IPS-18c (cell line): ENCODE results near the gene CPT2.
"Not testable (repeated sequence)": the region's sequence is repeated elsewhere in the genome, so short reads cannot be mapped to it uniquely, and the experiment has no call there.

Source experiments
- H3K4me3 ChIP-seq: 2 replicates; pipeline ENCODE4 v1.7.0; 2013; ENCODE audit warnings: low read depth, mild to moderate bottlenecking, low read length, moderate library complexity; ENCODE audit not compliant: insufficient read depth
- H3K9me3 ChIP-seq: one replicate; pipeline ENCODE4 v1.6.1; 2013; ENCODE audit warnings: mild to moderate bottlenecking, low read length, moderate library complexity; ENCODE audit not compliant: control insufficient read depth, insufficient read depth

Gene CPT2

GRCh38 chr1:53174971-53175913, 21.4 kb upstream of the CPT2 start:
- no peaks in the 10 kb centered on the region for H3K9me3 ChIP-seq
- no peak overlapping the region for H3K4me3 ChIP-seq

DNA sequence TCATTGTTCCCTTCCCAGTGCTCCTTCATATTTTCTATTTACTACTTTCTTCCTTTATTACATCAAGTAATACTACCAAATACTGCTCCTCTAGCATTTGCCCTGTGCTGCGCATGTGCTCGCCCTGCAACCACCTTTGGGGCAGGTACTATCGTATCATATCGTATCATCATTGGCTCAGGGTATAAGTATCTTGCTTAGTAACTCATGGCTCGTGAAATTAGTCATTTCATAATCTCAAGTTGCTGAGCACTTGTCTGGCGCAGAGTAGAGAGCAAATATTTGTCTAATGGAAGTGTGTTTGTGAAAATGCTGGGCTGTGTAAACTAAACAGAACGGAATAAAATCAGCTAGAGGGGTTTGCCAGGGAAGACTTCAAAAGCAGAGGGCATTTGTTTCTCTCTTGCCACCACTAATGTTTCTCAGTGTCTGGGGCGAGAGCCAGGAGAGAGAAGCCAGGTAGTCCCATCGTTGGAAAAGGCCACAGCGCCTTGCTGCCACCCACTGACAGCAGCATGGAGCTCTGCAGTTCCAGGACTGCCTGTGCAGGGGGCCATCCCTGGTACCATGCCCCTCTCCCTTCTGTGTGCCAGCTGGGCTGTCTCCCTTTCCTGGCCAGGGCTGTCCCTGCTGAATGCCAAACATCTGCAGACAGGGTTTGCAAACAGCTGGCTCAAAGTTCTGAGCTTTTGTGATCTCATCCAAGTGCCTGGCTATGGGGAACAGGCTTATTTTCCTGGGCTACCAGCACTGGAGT, 20.0 kb upstream of the CPT2 start:
- Histone ChIP-seq H3K4me3 (no peak overlapping the region), H3K9me3 (no peaks in the 10 kb centered on the region)

DNA sequence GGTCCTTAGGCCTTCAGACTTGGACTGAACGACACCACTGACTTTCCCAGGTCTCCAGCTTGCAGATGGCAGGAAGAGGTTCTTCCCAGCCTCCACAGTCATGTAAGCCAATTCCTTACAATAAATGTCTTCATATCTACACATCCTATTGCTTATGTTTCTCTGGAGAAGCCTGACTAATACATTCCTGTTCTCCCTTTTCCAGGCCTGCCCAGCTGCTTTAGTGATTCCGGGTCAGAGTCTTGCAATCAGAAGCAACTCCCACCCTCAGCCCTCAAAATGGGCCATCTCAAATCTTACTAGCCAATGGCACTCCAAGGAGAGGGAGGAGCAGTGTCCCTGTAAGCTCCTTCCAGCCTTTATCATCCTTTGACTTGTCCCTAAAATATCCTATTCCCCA, 16.4 kb upstream of the CPT2 start:
- Histone ChIP-seq H3K9me3 (no peaks in the 10 kb centered on the region), H3K4me3 (no peak overlapping the region)

GRCh38 chr1:53180951-53181350, 15.7 kb upstream of the CPT2 start:
- Histone ChIP-seq H3K9me3 (no peaks in the 10 kb centered on the region), H3K4me3 (no peak overlapping the region)

DNA sequence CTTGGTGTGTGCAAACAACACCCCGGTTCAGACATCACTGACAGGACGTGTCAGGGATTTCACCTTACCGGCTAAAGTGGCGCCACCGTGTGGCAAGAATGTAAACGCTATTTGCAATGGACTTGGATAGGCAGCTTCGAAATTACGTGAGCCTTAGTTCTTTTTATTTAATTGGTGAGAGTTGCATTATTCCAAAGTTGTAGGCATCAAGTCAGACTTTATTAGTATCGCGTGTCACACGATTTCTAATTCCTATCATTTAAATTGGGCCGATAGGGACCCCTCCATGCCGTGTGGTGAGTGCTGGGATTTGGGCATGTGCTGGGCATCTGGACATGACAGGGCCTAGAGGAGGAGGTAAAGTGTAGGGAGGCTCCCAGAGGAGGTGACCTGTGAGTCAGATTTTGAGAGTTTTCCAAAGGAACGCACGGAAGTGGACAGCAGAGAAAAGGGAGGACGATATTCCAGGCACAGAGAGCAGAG, 14.5 kb upstream of the CPT2 start:
- H3K9me3 ChIP-seq: no peaks in the 10 kb centered on the region
- no peak overlapping the region for H3K4me3 ChIP-seq

DNA sequence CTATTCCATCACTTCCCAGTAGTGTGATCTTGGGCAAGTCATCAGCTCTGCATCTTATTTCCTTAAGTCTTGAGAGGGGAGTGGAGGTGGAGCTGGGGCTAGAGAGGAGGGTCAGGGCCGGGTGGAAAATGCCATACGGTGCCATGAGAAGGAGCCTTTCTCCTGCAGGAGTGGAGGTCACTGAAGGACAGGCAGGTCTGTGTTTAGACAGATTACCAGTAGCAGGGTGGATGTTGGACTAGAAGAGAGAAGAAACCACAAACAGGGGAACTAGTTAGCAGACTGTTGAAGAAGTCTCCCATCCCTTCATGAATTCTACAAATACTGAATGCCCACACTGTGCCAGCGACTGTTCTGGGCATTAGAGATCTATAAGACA, 13.9 kb upstream of the CPT2 start:
- Histone ChIP-seq H3K9me3 (no peaks in the 10 kb centered on the region), H3K4me3 (no peak overlapping the region)

DNA sequence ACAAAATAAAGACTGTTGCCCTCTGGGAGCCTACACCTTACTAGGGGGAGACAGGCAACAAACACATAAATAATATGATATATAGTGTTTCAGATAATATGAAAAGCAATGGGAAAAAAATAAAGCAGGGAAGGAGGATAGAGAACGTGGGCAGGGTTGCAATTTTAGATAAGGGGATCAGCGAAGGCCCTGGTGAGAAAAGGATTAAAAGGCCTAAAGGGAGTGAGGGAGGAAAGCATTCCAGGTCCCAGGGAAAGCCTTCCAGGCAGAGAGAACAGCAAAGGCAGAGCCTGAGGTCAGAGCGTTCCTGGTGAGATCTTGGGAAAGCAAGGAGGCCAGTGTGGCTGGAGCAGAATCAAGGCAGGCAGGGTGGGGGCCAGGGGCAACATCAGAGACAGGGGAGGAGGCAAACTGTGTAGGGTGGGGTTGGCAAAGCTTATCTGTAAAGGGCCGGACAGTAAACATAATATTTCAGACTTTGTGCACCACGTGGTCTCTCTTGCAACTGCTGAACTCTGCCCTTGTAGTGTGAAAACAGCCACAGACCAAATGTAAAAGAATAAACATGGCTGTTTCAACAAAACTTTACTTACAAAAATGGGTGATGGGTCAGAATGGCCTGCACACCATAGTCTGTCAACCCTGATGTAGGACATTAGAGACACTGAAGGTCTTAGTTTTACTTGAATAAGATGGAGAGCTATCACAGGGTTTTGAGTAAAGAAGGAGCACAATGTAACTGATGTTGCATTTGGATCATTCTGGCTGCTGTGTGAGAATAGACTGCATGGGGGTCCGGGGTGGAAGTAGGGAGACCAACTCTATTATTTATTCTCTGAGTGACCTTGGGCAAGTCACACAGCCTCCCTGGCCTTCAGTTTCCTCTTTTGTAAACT, 13.3 kb upstream of the CPT2 start:
- Histone ChIP-seq H3K4me3 (no peak overlapping the region), H3K9me3 (no peaks in the 10 kb centered on the region)

DNA sequence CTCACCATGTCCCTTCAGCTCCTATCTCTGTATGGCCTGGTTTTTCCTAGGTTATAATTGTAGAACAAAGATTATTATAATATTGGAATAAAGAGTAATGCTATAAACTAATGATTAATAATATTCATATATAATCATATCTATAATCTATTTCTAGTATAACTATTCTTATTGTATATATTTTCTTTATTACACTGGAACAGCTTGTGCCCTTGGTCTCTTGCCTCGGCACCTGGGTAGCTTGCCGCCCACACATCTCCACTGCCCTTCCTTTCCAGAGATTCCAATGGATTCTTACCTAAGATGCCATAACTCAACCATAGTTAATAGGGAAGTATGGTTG, 10.7 kb upstream of the CPT2 start:
- H3K4me3 ChIP-seq, H3K9me3 ChIP-seq: not testable (repeated sequence)

DNA sequence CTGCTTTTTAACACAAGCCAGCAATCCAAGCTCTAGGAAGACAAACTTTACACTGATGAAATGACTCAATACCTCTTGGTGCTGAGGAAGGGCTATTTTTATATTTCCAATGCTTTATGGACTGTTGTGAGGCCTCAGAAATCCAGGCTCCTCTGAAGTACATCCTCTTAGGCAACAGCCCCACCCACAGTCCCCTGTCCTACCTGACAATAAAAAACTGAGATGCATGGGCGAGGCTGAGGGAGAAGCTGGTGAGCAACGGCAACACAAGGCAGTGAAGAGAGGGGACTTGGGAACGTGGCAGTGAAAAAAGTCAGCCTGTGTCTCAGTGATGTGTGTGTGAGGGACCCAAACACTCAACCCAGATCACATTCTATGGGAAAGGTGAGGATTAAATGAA, 10.1 kb upstream of the CPT2 start:
- Histone ChIP-seq H3K9me3 (no peaks in the 10 kb centered on the region), H3K4me3 (no peak overlapping the region)

DNA sequence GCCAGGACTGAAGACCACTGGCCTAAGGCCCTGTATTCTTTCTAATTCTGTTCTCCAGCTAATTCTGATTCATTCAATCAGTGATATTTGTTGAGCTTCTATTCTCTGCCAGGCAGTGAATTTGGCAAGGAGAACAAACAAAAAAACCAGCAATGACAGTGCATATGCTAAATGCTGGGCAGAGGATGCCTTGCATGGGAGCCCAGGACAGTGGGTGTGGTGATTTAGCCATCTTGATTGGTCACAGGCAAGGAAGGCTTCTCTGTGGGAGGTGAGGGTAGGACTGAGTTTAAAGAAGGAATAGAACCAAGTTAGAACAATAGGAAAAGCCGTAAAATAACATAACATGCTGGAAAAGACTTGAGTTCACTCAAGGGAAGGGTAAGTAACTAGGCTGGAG, 9.2 kb upstream of the CPT2 start:
- Histone ChIP-seq H3K9me3 (no peaks in the 10 kb centered on the region), H3K4me3 (no peak overlapping the region)

DNA sequence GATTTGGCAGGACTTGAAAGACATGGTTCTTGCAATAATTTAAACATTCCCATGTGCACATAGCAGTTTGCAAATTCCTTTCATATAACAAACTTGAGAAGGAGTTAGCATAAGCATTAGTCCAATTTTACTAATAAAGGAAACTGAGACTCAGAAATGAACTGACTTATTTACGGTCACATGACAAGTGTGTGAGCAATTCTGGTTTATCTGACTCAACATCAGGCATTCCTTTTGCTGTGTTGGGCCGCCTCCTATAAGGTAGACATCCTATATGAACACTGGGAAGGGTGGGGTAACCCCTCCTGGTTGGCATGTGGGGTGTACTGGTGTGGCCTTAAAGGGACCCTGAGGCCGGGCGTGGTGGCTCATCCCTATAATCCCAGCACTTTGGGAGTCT, 8.5 kb upstream of the CPT2 start:
- H3K4me3 ChIP-seq: no peak overlapping the region
- H3K9me3 ChIP-seq: no peaks in the 10 kb centered on the region

DNA sequence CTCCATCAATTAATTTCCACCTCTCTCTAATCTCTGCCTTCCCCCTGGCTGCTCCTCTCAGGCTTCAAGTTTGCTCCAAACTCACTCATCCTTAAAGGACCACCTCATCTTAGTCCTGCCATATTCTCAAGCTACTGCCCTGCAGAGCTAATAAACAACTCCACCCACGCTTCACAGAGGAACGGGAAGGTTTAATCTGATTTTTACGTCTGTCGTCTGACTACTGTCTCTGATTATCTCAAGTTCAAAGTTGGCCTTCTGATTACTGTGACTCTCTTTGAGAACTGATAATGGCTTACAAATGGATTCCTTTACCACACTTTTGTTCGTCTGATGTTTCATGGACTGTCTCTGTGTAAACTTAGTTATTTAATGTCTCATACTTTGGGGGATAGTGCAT, 7.6 kb upstream of the CPT2 start:
- no peak overlapping the region for H3K4me3 ChIP-seq
- H3K9me3 ChIP-seq: no peaks in the 10 kb centered on the region

DNA sequence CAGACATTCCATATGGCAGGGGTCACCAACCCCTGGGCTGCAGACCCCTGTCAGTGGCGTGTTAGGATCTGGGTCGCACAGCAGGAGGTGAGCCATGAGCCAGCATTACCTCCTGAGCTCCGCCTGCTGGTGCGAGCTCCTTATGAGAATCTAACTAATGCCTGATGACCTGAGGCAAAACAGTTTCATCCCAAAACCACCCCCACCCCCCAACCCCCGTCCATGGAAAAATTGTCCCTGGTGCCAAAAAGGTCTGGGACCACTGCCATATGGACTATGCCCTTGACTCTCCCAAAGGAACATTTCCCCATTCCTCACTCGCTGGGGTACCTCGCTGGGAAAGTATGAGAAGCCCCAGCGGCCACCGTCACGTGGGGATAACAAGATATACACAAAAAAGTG, 6.4 kb upstream of the CPT2 start:
- Histone ChIP-seq H3K9me3 (no peaks in the 10 kb centered on the region), H3K4me3 (no peak overlapping the region)

DNA sequence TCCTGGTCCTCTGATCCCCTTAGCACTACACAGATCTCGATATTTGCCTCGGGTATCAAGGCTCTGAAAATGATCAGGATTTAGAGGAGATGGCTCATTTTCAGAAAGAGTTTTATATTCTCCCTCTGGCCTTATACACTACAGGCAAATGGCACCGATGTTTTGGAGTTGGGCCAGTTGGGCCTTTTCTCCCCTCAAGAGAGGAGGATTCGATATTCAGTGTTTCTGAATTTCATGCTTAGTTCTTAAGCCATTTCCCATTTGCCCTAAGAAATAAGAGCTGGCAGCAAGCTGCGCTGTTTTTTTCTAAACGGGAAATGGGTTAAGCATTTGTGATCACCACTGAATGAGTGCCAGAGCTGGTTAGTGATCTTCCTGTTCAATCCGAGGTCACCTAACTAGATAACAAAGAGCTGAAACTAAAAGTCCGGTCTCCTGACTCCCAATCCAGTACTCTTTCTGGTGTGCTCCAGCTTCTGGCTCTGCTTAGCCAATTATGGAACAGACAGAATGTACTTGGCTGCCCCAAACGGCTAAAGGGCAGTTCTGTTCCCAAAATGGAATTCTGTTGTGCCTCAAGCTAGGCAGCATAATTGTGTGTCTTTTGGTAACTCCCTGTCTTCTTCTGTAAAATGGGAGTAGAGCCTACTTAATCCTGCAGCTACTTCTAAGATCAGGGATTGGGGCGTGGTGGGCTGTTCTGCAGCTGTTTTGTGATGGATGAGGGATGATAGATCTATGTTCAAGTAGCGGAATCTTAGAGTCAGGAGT, 1.2 kb upstream of the CPT2 start:
- H3K9me3 ChIP-seq: no peaks in the 10 kb centered on the region

DNA sequence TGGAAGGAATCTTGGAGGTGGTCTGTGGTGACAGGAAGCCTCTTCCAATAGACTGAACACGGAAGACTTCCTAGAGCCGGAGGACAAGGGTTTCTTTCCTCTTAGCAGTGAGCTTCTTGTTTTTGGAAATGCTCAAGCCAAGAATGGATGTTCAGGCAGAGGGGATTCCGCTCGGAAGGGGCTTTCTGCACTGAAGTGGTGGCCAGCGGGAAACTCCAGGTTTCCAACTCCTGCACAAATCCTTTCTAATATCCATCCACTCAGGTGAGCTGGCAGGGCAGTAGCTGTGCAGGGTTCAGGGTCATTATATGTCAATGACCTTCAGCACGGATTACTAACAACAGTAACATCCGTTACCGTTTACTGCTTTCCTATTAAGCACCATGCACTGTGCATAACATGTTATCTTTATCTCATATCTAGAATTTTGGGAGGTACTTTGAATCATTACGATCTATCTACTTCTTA, 573 bp upstream of the CPT2 start:
- peak overlapping the region; percentile 90; the same call in 1 of the 2 replicates for H3K4me3 ChIP-seq
- no peaks in the 10 kb centered on the region for H3K9me3 ChIP-seq

More for the DNA sequence above, 1.2 kb upstream of the CPT2 start:
- no peak overlapping the region for H3K4me3 ChIP-seq

DNA sequence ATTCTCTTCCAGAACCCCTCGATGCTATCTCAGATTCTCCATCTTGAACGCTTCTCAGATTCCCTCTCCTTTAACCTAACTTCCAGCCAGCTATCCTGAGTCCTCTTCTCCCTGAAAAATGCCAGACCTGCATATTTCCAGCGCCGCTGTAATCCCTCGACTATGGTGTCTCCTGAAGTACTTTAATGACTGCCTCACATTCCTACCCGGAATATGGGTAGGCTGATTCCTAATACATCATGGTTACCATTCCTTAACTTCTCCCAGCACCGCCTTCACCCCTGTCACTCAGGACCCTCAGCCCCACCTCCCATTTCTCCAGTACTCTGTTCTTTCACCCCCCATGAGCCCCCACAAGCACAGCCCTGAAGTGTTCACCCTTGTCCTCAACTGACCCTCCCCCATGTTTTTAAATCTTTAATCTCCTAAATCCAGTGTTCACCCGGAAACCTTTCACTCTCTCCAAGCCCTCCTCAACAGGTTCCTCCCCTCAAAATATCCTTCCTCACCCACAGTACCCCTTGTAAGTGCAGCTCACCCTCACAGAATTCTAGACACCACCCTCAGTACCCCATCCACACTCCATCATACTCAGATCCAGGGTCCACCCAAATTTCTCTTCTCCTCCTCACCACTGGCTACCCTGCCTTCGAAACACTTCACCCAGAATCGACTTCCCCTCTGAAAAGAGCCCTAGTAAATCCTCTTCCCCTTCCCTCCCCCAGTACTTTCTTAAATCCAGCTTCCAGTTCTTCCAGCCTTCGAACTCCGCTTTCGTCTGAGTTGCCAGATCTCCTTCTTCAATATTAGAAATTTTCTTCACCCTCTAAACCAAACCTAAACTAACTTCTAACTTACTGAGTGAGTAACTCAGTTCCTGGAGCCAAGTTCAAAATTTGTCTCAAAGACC, 922 bp downstream of the CPT2 start:
- H3K4me3 ChIP-seq: peak overlapping the region; percentile 90
- no peaks in the 10 kb centered on the region for H3K9me3 ChIP-seq
